Endothelial cell of umbilical vein (primary cell): ENCODE measurements around the gene ZPR1.
"Not testable (repeated sequence)": the region's sequence is repeated elsewhere in the genome, so short reads cannot be mapped to it uniquely, and the experiment has no call there.

Source experiments
- CTCF ChIP-seq, 2 donors: IDR thresholded peaks; 1 replicate in 1 of 2; 2 replicates in 1 of 2; pipeline ENCODE4 v1.5.1; 2011; ENCODE audit warnings: low read length in 2 of 2, mild to moderate bottlenecking in 2 of 2, moderate library complexity in 2 of 2, control low read depth in 1 of 2, inconsistent platforms in 1 of 2, low read depth in 1 of 2; ENCODE audit not compliant: insufficient read depth in 1 of 2; ENCODE audit errors: extremely low read depth in 1 of 2
- EZH2 ChIP-seq: IDR thresholded peaks from 2 replicates; pipeline ENCODE4 v1.6.1; 2012; ENCODE audit warnings: borderline replicate concordance, low read depth, mild to moderate bottlenecking, moderate library complexity, low read length, inconsistent platforms; ENCODE audit not compliant: severe bottlenecking
- FOS ChIP-seq: IDR thresholded peaks from 2 replicates; pipeline ENCODE4 v1.6.1; 2011; ENCODE audit warnings: mild to moderate bottlenecking, low read length, moderate library complexity, borderline replicate concordance; ENCODE audit not compliant: insufficient read depth
- GATA2 ChIP-seq: IDR thresholded peaks from 2 replicates; pipeline ENCODE4 v1.7.0; 2011; ENCODE audit warnings: low read depth, mild to moderate bottlenecking, moderate library complexity, mixed read lengths, low read length; ENCODE audit not compliant: insufficient read length, insufficient read depth
- JUN ChIP-seq: IDR thresholded peaks from 2 replicates; pipeline ENCODE4 v1.6.1; 2011; ENCODE audit warnings: borderline replicate concordance, low read depth; ENCODE audit not compliant: insufficient read length, insufficient read depth
- MAX ChIP-seq: IDR thresholded peaks from 2 replicates; pipeline ENCODE4 v1.6.1; 2011; ENCODE audit not compliant: insufficient read depth, insufficient read length
- MYC ChIP-seq: IDR thresholded peaks from one replicate; pipeline ENCODE4 v1.6.1; 2011; ENCODE audit warnings: mild to moderate bottlenecking, low read depth, low read length
- POLR2A ChIP-seq: IDR thresholded peaks from 2 replicates; pipeline ENCODE4 v1.6.1; 2012; ENCODE audit warnings: low read depth, mild to moderate bottlenecking, control low read depth, low read length
- POLR2AphosphoS5 ChIP-seq: IDR thresholded peaks from 2 replicates; pipeline ENCODE4 v1.6.1; 2012; ENCODE audit warnings: low read depth, mild to moderate bottlenecking, control low read depth, low read length, moderate library complexity; ENCODE audit not compliant: insufficient read depth

GRCh38 chr11:116756044-116756443 lies 31.8 kb downstream of the ZPR1 start:
- TF ChIP-seq EZH2; CTCF (IDR thresholded peaks at IDR 0.05; ENCODE audit: extremely low read depth in 1 of 2, insufficient read depth in 1 of 2, low read depth in 1 of 2, low read length in 2 of 2); JUN; POLR2AphosphoS5; POLR2A; FOS; GATA2; MYC; MAX: not testable (repeated sequence)
